GM19324 (cell line): ENCODE results near the gene USP44.
"Not testable (repeated sequence)": the region's sequence is repeated elsewhere in the genome, so short reads cannot be mapped to it uniquely, and the experiment has no call there.

ENCODE experiments used
- ATAC-seq: cut with Tn5 transposase; IDR thresholded peaks from one replicate; pipeline ENCODE4 v1.9.1; 2021; ENCODE audit warnings: mild to moderate bottlenecking, moderate library complexity; ENCODE audit not compliant: unreplicated experiment, low FRiP score

The USP44 gene

GRCh38 chr12:95551305-95551704 lies at the start of gene USP44:
USP44 (minus strand) TSS chr12:95551476; CDS start chr12:95534256, 17,220 bp downstream.
- ATAC-seq: no peak

GRCh38 chr12:95600567-95600966 lies 49.3 kb upstream of the USP44 start:
- no peak for ATAC-seq

GRCh38 chr12:95599880-95600279 lies 48.6 kb upstream of the USP44 start:
- ATAC-seq: no peak

GRCh38 chr12:95594136-95594535 lies 42.9 kb upstream of the USP44 start:
- no peak for ATAC-seq

GRCh38 chr12:95593266-95593871 lies 42.1 kb upstream of the USP44 start:
- no peak for ATAC-seq

- ATAC-seq: no peak
Observed at GRCh38 chr12:95591731-95592130, 40.5 kb upstream of the USP44 start.

GRCh38 chr12:95590775-95591174 lies 39.5 kb upstream of the USP44 start:
- ATAC-seq: no peak

- ATAC-seq: no peak
Observed at GRCh38 chr12:95583933-95584332, 32.7 kb upstream of the USP44 start.

- ATAC-seq: no peak
Observed at GRCh38 chr12:95582230-95583058, 31.2 kb upstream of the USP44 start.

GRCh38 chr12:95577820-95578219 lies 26.5 kb upstream of the USP44 start:
- ATAC-seq: no peak

GRCh38 chr12:95574799-95575452 lies 23.6 kb upstream of the USP44 start:
- no peak for ATAC-seq

- no peak for ATAC-seq
Observed at GRCh38 chr12:95573951-95574576, 22.8 kb upstream of the USP44 start.

- ATAC-seq: no peak
Observed at GRCh38 chr12:95571369-95571768, 20.1 kb upstream of the USP44 start.

GRCh38 chr12:95568045-95568444 lies 16.8 kb upstream of the USP44 start:
- ATAC-seq: not testable (repeated sequence)

GRCh38 chr12:95557625-95558024 lies 6.3 kb upstream of the USP44 start:
- ATAC-seq: no peak

GRCh38 chr12:95554532-95555071 lies 3.3 kb upstream of the USP44 start:
- ATAC-seq: no peak

GRCh38 chr12:95553197-95553943 lies 2.1 kb upstream of the USP44 start:
- ATAC-seq: no peak

- no peak for ATAC-seq
Observed at GRCh38 chr12:95551913-95552516, 739 bp upstream of the USP44 start.

GRCh38 chr12:95549392-95550084 lies 1.7 kb downstream of the USP44 start:
- no peak for ATAC-seq
